ENCODE data around the gene STK32A. TPM values are rescaled to one million over a fixed set of nuclear protein-coding genes. Genes with fewer than 3 reads are reported as not detected.

Gene STK32A
- total RNA-seq, 1 experiment from 2014 or later: 1.2 TPM

- no peaks in the 10 kb centered on the region for H3K4me1 ChIP-seq (ENCODE audit: control insufficient read depth in 1 of 2, insufficient read depth in 2 of 2, low read length in 2 of 2)
- ChIA-PET RAD21 (ENCODE audit: low non-redundant PET in 1 of 2, low total read pairs in 2 of 2, uncharacterized antibody in 2 of 2, unreplicated experiment in 2 of 2) (no interaction called here), POLR2A (no interaction called here), CTCF (no interaction called here)
- no peaks in the 10 kb centered on the region for H4K20me1 ChIP-seq (ENCODE audit: insufficient read depth)
- no peak overlapping the region for H3K27ac ChIP-seq (ENCODE audit: low read depth, low read length)
- H3K36me3 ChIP-seq (ENCODE audit: control insufficient read depth in 1 of 2, insufficient read depth in 2 of 2, low read length in 2 of 2): no peaks in the 10 kb centered on the region
- no peak overlapping the region for H2AFZ ChIP-seq (ENCODE audit: low read depth, low read length, poor library complexity, severe bottlenecking)
- H3K4me3 ChIP-seq (replicated peaks in 1 of 2; ENCODE audit: low read depth in 1 of 2, low read length in 2 of 2): no peak overlapping the region
- no peaks in the 10 kb centered on the region for H3K27me3 ChIP-seq (ENCODE audit: insufficient read depth, low read length)
- no peak overlapping the region for H3K4me2 ChIP-seq (ENCODE audit: low read length)
- H3K9me3 ChIP-seq (ENCODE audit: control insufficient read depth in 1 of 2, insufficient read depth in 1 of 2, low read depth in 1 of 2, low read length in 2 of 2): no peaks in the 10 kb centered on the region
- no peaks in the 10 kb centered on the region for H3K79me2 ChIP-seq (ENCODE audit: insufficient read depth, low read length)
- DNase-seq (ENCODE audit: low read depth, low spot score) (no peak), ATAC-seq (no peak)
- TF ChIP-seq CTCF (IDR thresholded peaks at IDR 0.05 in 2 of 3, conservative IDR thresholded peaks at IDR 0.05 in 1 of 3; ENCODE audit: borderline replicate concordance in 1 of 3, insufficient read depth in 1 of 3, low read depth in 2 of 3, low read length in 2 of 3) (no peak), CBX3 (IDR thresholded peaks at IDR 0.05; ENCODE audit: low read depth) (no peak), EGR1 (IDR thresholded peaks at IDR 0.05; ENCODE audit: low read depth) (no peak), SP1 (IDR thresholded peaks at IDR 0.05; ENCODE audit: low read depth) (no peak), ZNF274 (IDR thresholded peaks at IDR 0.05; ENCODE audit: low read depth, low read length) (no peak)
- no peaks in the 10 kb centered on the region for H3K9me2 ChIP-seq (ENCODE audit: insufficient read depth)
- BruUV-seq (replicated peaks): no TSS peak
- intact Hi-C loops (cut with micrococcal nuclease): no loop called here
- no peak overlapping the region for H3K9ac ChIP-seq (ENCODE audit: low read length)
These were observed 13.7 kb downstream of the STK32A start for GRCh38 chr5:147248561-147248960.

GRCh38 chr5:147259837-147260236 lies 25.0 kb downstream of the STK32A start:
- intact Hi-C loops (cut with micrococcal nuclease): no loop called here
- H3K9me2 ChIP-seq (ENCODE audit: insufficient read depth): no peaks in the 10 kb centered on the region
- ChIA-PET RAD21 (ENCODE audit: low non-redundant PET in 1 of 2, low total read pairs in 2 of 2, uncharacterized antibody in 2 of 2, unreplicated experiment in 2 of 2) (no interaction called here), CTCF (no interaction called here), POLR2A (no interaction called here)
- DNase-seq (ENCODE audit: low read depth, low spot score) (no peak), ATAC-seq (no peak)
- no peaks in the 10 kb centered on the region for H3K79me2 ChIP-seq (ENCODE audit: insufficient read depth, low read length)
- no peak overlapping the region for H3K4me2 ChIP-seq (ENCODE audit: low read length)
- H3K4me3 ChIP-seq (replicated peaks in 1 of 2; ENCODE audit: low read depth in 1 of 2, low read length in 2 of 2): no peak overlapping the region
- H3K4me1 ChIP-seq (ENCODE audit: control insufficient read depth in 1 of 2, insufficient read depth in 2 of 2, low read length in 2 of 2): no peaks in the 10 kb centered on the region
- H3K9me3 ChIP-seq (ENCODE audit: control insufficient read depth in 1 of 2, insufficient read depth in 1 of 2, low read depth in 1 of 2, low read length in 2 of 2): no peaks in the 10 kb centered on the region
- H3K27ac ChIP-seq (ENCODE audit: low read depth, low read length): no peak overlapping the region
- H2AFZ ChIP-seq (ENCODE audit: low read depth, low read length, poor library complexity, severe bottlenecking): no peak overlapping the region
- H3K27me3 ChIP-seq (ENCODE audit: insufficient read depth, low read length): peaks cover 21% of the 10 kb centered on the region
- no peaks in the 10 kb centered on the region for H3K36me3 ChIP-seq (ENCODE audit: control insufficient read depth in 1 of 2, insufficient read depth in 2 of 2, low read length in 2 of 2)
- TF ChIP-seq ZNF274 (IDR thresholded peaks at IDR 0.05; ENCODE audit: low read depth, low read length): no peak
- no peak for TF ChIP-seq ATF3 (IDR thresholded peaks at IDR 0.05)
- TF ChIP-seq EZH2 (IDR thresholded peaks at IDR 0.05): no peak
- no peak for TF ChIP-seq EZH2phosphoT487 (IDR thresholded peaks at IDR 0.05; ENCODE audit: borderline replicate concordance)
- no peak for TF ChIP-seq CBX3 (IDR thresholded peaks at IDR 0.05; ENCODE audit: low read depth)
- TF ChIP-seq JUND (IDR thresholded peaks at IDR 0.05): no peak
- TF ChIP-seq TCF7L2 (IDR thresholded peaks at IDR 0.05; ENCODE audit: borderline replicate concordance, extremely low read depth, insufficient read depth, insufficient read length): no peak
- no peak for TF ChIP-seq FOSL1 (IDR thresholded peaks at IDR 0.05; ENCODE audit: low read depth)
- TF ChIP-seq SRF (IDR thresholded peaks at IDR 0.05; ENCODE audit: low read depth): no peak
- no peak for TF ChIP-seq RAD21 (IDR thresholded peaks at IDR 0.05; ENCODE audit: low read depth)
- no peak for TF ChIP-seq POLR2AphosphoS5 (IDR thresholded peaks at IDR 0.05; ENCODE audit: low read depth, low read length)
- no peak for TF ChIP-seq POLR2A (IDR thresholded peaks at IDR 0.05; ENCODE audit: borderline replicate concordance, extremely low read depth, insufficient read depth, insufficient read length)
- TF ChIP-seq CEBPB (IDR thresholded peaks at IDR 0.05; ENCODE audit: low read depth): no peak
- TF ChIP-seq EGR1 (IDR thresholded peaks at IDR 0.05; ENCODE audit: low read depth): no peak
- no peak for TF ChIP-seq SP1 (IDR thresholded peaks at IDR 0.05; ENCODE audit: low read depth)
- no TSS peak for BruUV-seq (replicated peaks)
- H4K20me1 ChIP-seq (ENCODE audit: insufficient read depth): no peaks in the 10 kb centered on the region
- no peak overlapping the region for H3K9ac ChIP-seq (ENCODE audit: low read length)
